ENCODE results near the gene NME5.
A peak's percentile ranks its signal among the peaks of the same experiment; 100 is the strongest.

Gene NME5

DNA sequence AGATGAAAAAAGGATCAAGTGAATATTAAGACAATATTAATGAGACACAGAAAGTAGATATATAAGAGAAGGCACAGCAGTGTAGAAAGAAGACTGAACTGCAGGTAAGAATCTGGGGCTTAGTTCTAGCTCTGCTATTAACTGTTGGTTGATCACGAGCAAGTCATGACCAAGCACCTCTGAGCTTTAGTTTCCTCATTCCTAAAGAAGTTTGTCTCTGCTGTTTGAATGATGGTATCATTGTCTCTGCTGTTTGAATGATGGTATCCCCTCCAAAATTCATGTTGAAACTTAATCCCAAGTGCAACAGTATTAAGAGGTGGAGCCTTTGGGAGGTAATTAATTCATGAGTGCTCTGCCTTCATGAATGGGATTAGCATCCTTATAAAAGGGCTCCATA, 2.5 kb upstream of the NME5 start:
- no peak overlapping the region for H3K9ac ChIP-seq
- H3K4me3 ChIP-seq (ENCODE audit: low read depth, low read length): no peak overlapping the region
- H3K79me2 ChIP-seq: no peaks in the 10 kb centered on the region
- TF ChIP-seq, protein P1, sequence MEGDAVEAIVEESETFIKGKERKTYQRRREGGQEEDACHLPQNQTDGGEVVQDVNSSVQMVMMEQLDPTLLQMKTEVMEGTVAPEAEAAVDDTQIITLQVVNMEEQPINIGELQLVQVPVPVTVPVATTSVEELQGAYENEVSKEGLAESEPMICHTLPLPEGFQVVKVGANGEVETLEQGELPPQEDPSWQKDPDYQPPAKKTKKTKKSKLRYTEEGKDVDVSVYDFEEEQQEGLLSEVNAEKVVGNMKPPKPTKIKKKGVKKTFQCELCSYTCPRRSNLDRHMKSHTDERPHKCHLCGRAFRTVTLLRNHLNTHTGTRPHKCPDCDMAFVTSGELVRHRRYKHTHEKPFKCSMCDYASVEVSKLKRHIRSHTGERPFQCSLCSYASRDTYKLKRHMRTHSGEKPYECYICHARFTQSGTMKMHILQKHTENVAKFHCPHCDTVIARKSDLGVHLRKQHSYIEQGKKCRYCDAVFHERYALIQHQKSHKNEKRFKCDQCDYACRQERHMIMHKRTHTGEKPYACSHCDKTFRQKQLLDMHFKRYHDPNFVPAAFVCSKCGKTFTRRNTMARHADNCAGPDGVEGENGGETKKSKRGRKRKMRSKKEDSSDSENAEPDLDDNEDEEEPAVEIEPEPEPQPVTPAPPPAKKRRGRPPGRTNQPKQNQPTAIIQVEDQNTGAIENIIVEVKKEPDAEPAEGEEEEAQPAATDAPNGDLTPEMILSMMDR (IDR thresholded peaks at IDR 0.05): no peak
- no peak overlapping the region for H2AFZ ChIP-seq
- H3K4me2 ChIP-seq (ENCODE audit: low read length): no peak overlapping the region
- peaks cover 2% of the 10 kb centered on the region for H3K4me1 ChIP-seq
- no peaks in the 10 kb centered on the region for H3K9me3 ChIP-seq (ENCODE audit: control insufficient read depth, low read length)
- no peak overlapping the region for H3K27ac ChIP-seq
- no peaks in the 10 kb centered on the region for H3K27me3 ChIP-seq (ENCODE audit: control insufficient read depth, insufficient read depth, low read length)
- no peaks in the 10 kb centered on the region for H3K36me3 ChIP-seq (ENCODE audit: control insufficient read depth, insufficient read depth, low read length)

DNA sequence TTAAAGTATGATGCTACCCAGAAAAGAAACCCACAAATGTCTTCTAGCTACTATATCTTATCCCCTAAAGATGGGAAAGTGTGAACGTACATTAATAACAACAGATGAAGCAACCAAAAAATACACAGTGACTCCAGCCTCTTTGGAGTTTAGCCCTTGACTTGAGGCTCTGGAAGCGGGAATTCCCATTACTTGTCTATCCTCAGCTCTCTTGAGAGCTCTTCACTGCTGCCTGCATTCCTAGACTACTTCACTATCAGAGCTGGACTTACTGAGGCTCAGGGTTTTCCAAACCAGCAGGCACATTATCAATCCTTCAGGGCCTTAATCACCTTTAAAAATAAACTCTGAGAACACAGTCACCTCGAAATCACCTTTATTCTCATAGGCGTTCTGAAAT, 1.0 kb upstream of the NME5 start:
- peaks cover 2% of the 10 kb centered on the region for H3K4me1 ChIP-seq
- TF ChIP-seq, protein P1 (IDR thresholded peaks at IDR 0.05): no peak
- H3K9ac ChIP-seq: no peak overlapping the region
- no peak overlapping the region for H2AFZ ChIP-seq
- H3K4me3 ChIP-seq (ENCODE audit: low read depth, low read length): no peak overlapping the region
- no peaks in the 10 kb centered on the region for H3K9me3 ChIP-seq (ENCODE audit: control insufficient read depth, low read length)
- no peak overlapping the region for H3K27ac ChIP-seq
- H3K79me2 ChIP-seq: no peaks in the 10 kb centered on the region
- no peaks in the 10 kb centered on the region for H3K27me3 ChIP-seq (ENCODE audit: control insufficient read depth, insufficient read depth, low read length)
- H3K36me3 ChIP-seq (ENCODE audit: control insufficient read depth, insufficient read depth, low read length): no peaks in the 10 kb centered on the region
- no peak overlapping the region for H3K4me2 ChIP-seq (ENCODE audit: low read length)

DNA sequence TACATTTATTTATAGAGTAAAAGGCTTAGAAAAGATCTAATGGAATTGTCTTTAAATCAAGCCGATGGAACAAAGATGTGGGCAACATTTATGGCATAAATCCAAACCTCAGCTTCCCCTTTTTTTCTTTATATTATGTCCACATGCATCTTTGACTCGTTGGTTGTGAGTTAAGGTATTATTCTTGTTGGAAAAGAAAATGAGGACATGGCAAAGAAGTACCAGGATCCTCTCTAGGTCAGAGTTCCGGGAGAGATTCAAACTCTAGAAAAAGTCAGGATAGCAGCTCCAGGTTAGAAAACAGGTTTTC, 508 bp upstream of the NME5 start:
- no peak overlapping the region for H3K27ac ChIP-seq
- no peaks in the 10 kb centered on the region for H3K36me3 ChIP-seq (ENCODE audit: control insufficient read depth, insufficient read depth, low read length)
- H2AFZ ChIP-seq: peak overlapping the region; percentile 91
- no peaks in the 10 kb centered on the region for H3K79me2 ChIP-seq
- no peaks in the 10 kb centered on the region for H3K9me3 ChIP-seq (ENCODE audit: control insufficient read depth, low read length)
- H3K4me2 ChIP-seq (ENCODE audit: low read length): peak overlapping the region; percentile 61
- H3K27me3 ChIP-seq (ENCODE audit: control insufficient read depth, insufficient read depth, low read length): no peaks in the 10 kb centered on the region
- TF ChIP-seq, protein P1 (IDR thresholded peaks at IDR 0.05): no peak
- H3K4me3 ChIP-seq (ENCODE audit: low read depth, low read length): peak overlapping the region; percentile 53
- H3K4me1 ChIP-seq: peaks cover 2% of the 10 kb centered on the region
- H3K9ac ChIP-seq: no peak overlapping the region

DNA sequence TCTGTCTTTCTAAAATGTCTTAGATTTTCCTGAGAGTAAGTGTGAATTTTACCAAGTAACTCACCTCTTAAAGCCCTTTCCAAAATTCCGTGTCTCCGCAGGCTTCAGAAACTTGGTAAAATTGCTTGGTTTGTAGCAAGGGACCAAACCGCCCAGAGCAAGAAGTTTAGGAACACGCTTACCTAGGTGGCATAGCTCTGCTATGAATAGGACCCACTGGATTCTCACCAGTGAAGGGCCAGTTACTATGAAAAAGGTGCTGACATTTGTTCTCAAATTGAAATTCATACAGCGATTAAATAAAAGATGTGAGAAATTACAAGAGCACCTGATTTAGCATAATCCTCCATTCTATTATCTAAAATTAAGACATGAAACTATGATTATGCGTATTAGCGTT, 6.7 kb downstream of the NME5 start:
- Histone ChIP-seq H3K79me2 (no peaks in the 10 kb centered on the region), H3K36me3 (ENCODE audit: control insufficient read depth, insufficient read depth, low read length) (no peaks in the 10 kb centered on the region), H3K27me3 (ENCODE audit: control insufficient read depth, insufficient read depth, low read length) (no peaks in the 10 kb centered on the region), H3K4me2 (ENCODE audit: low read length) (no peak overlapping the region), H3K9me3 (ENCODE audit: control insufficient read depth, low read length) (no peaks in the 10 kb centered on the region), H3K4me3 (ENCODE audit: low read depth, low read length) (no peak overlapping the region), H3K9ac (no peak overlapping the region), H3K4me1 (no peaks in the 10 kb centered on the region), H2AFZ (no peak overlapping the region), H3K27ac (no peak overlapping the region)
- TF ChIP-seq, protein P1 (IDR thresholded peaks at IDR 0.05): no peak

DNA sequence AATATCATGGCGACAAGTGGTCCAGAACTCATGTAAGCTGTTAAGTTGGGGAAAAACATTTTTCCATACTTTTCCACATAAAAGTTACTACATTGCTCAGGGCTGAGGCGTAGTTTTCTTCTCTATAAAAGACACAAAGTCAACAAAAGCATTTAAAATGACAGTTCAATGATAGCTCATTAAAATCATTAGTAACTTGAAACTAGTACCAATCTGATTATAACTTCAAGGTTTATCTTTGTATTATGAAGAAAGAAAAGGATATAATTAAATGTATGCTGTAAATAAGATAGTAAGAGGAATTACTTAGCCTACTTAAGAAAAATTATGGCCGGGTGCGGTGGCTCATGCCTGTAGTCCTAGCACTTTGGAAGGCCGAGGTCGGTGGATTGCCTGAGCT, 9.9 kb downstream of the NME5 start:
- Histone ChIP-seq H3K4me2 (ENCODE audit: low read length) (no peak overlapping the region), H3K79me2 (no peaks in the 10 kb centered on the region)
- TF ChIP-seq, protein P1 (IDR thresholded peaks at IDR 0.05): no peak

More for the DNA sequence above, 9.9 kb downstream of the NME5 start:
- no peak overlapping the region for H3K4me3 ChIP-seq (ENCODE audit: low read depth, low read length)
- no peak overlapping the region for H2AFZ ChIP-seq
- H3K4me1 ChIP-seq: no peaks in the 10 kb centered on the region
- no peaks in the 10 kb centered on the region for H3K27me3 ChIP-seq (ENCODE audit: control insufficient read depth, insufficient read depth, low read length)
- H3K27ac ChIP-seq: no peak overlapping the region
- H3K36me3 ChIP-seq (ENCODE audit: control insufficient read depth, insufficient read depth, low read length): no peaks in the 10 kb centered on the region
- no peak overlapping the region for H3K9ac ChIP-seq
- no peaks in the 10 kb centered on the region for H3K9me3 ChIP-seq (ENCODE audit: control insufficient read depth, low read length)
